ENCODE data around the gene ADD1.

ADD1 gene

GRCh38 chr4:2924286-2924685, 80.6 kb downstream of the ADD1 start:
- Histone ChIP-seq H3K27ac (ENCODE audit: low read length) (no peak overlapping the region), H3K27me3 (ENCODE audit: control insufficient read depth, insufficient read depth, low read length) (no peaks in the 10 kb centered on the region), H3K36me3 (ENCODE audit: control insufficient read depth, insufficient read depth, low read length) (peaks cover 10% of the 10 kb centered on the region; the same call in 1 of the 2 replicates), H3K9me3 (ENCODE audit: control insufficient read depth, insufficient read depth, low read length) (no peaks in the 10 kb centered on the region), H3K4me3 (ENCODE audit: low read length) (no peak overlapping the region), H3K4me1 (ENCODE audit: control insufficient read depth, insufficient read depth, low read length) (peaks cover 3% of the 10 kb centered on the region)
- DNase-seq (ENCODE audit: low read depth, low spot score): no peak
- WGBS (ENCODE audit: insufficient coverage, insufficient read length): no CpG with 5 or more reads among the region's 8 CpGs

GRCh38 chr4:2924765-2925301, 81.2 kb downstream of the ADD1 start:
- H3K4me1 ChIP-seq (ENCODE audit: control insufficient read depth, insufficient read depth, low read length): peaks cover 3% of the 10 kb centered on the region
- no peak overlapping the region for H3K4me3 ChIP-seq (ENCODE audit: low read length)
- H3K27ac ChIP-seq (ENCODE audit: low read length): no peak overlapping the region
- WGBS (ENCODE audit: insufficient coverage, insufficient read length): no CpG with 5 or more reads among the region's 7 CpGs
- no peak for DNase-seq (ENCODE audit: low read depth, low spot score)
- H3K27me3 ChIP-seq (ENCODE audit: control insufficient read depth, insufficient read depth, low read length): no peaks in the 10 kb centered on the region
- no peaks in the 10 kb centered on the region for H3K9me3 ChIP-seq (ENCODE audit: control insufficient read depth, insufficient read depth, low read length)
- peaks cover 13% of the 10 kb centered on the region; the same call in 1 of the 2 replicates for H3K36me3 ChIP-seq (ENCODE audit: control insufficient read depth, insufficient read depth, low read length)

DNA sequence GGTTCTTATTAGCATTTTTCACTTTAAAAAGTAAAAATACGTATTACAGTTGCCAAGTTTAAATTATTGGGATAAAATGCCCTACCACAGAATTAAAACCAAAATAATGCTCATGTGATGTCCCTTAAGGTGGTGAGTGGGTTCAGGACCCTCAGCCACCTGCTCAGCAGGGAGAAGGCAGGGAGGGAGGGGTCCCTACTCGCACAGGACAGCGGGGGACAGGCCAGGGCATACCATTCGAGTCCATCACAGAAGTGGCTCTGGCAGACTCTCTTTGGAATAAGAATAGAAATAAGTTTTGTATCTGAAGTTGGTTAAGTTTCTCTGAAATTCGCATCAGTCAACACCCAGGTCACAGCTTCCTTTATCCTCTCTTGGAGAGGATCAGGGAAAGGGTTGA, 81.9 kb downstream of the ADD1 start:
- Histone ChIP-seq H3K36me3 (ENCODE audit: control insufficient read depth, insufficient read depth, low read length) (peaks cover 17% of the 10 kb centered on the region), H3K9me3 (ENCODE audit: control insufficient read depth, insufficient read depth, low read length) (no peaks in the 10 kb centered on the region), H3K4me1 (ENCODE audit: control insufficient read depth, insufficient read depth, low read length) (peaks cover 3% of the 10 kb centered on the region), H3K27me3 (ENCODE audit: control insufficient read depth, insufficient read depth, low read length) (no peaks in the 10 kb centered on the region), H3K27ac (ENCODE audit: low read length) (no peak overlapping the region), H3K4me3 (ENCODE audit: low read length) (no peak overlapping the region)
- DNase-seq (ENCODE audit: low read depth, low spot score): no peak
- no CpG with 5 or more reads among the region's 5 CpGs for WGBS (ENCODE audit: insufficient coverage, insufficient read length)

- no peak for DNase-seq (ENCODE audit: low read depth, low spot score)
- peaks cover 20% of the 10 kb centered on the region for H3K36me3 ChIP-seq (ENCODE audit: control insufficient read depth, insufficient read depth, low read length)
These were observed 82.6 kb downstream of the ADD1 start for GRCh38 chr4:2925931-2926860.

DNA sequence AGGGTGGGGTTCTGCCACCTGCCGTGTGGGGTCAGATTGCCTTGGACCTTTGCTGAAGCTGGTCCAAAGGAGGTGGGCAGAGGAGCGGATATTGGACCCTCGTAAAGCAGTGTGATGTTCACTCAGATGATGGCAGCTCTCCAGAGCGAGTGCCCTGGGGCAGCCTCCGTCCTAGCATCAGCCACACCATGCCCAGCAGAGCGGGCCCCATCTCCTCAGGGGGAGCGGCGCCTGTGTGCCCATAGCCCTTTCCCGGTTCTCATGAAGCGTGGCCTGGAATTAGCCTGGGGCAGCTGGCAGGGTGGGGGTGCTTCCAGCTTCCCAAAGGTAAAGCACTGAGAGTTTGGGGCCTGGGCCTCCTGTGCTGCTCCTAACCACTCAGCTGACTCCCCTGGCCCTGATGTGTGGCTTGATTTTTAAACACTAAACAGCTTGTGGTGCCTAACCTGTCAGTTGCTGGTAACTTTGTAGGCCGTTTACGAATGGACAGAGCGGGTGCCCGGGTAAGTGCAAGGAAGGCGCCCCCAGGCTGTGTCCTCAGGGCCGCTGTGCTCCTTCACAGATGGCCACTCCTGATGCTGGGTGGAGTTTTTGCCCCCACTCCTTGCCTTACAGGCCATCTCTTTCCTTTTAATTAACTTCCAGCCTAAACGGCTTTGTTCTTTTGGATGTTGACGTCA, 83.5 kb downstream of the ADD1 start:
- Histone ChIP-seq H3K4me3 (ENCODE audit: low read length) (no peak overlapping the region), H3K4me1 (ENCODE audit: control insufficient read depth, insufficient read depth, low read length) (peaks cover 3% of the 10 kb centered on the region), H3K27ac (ENCODE audit: low read length) (no peak overlapping the region), H3K27me3 (ENCODE audit: control insufficient read depth, insufficient read depth, low read length) (no peaks in the 10 kb centered on the region), H3K9me3 (ENCODE audit: control insufficient read depth, insufficient read depth, low read length) (no peaks in the 10 kb centered on the region), H3K36me3 (ENCODE audit: control insufficient read depth, insufficient read depth, low read length) (peaks cover 25% of the 10 kb centered on the region)
- no CpG with 5 or more reads among the region's 18 CpGs for WGBS (ENCODE audit: insufficient coverage, insufficient read length)
- no peak for DNase-seq (ENCODE audit: low read depth, low spot score)

More at GRCh38 chr4:2925931-2926860, 82.6 kb downstream of the ADD1 start:
- WGBS (ENCODE audit: insufficient coverage, insufficient read length): no CpG with 5 or more reads among the region's 41 CpGs
- Histone ChIP-seq H3K9me3 (ENCODE audit: control insufficient read depth, insufficient read depth, low read length) (no peaks in the 10 kb centered on the region), H3K27ac (ENCODE audit: low read length) (no peak overlapping the region), H3K4me3 (ENCODE audit: low read length) (no peak overlapping the region), H3K4me1 (ENCODE audit: control insufficient read depth, insufficient read depth, low read length) (peaks cover 3% of the 10 kb centered on the region), H3K27me3 (ENCODE audit: control insufficient read depth, insufficient read depth, low read length) (no peaks in the 10 kb centered on the region)

DNA sequence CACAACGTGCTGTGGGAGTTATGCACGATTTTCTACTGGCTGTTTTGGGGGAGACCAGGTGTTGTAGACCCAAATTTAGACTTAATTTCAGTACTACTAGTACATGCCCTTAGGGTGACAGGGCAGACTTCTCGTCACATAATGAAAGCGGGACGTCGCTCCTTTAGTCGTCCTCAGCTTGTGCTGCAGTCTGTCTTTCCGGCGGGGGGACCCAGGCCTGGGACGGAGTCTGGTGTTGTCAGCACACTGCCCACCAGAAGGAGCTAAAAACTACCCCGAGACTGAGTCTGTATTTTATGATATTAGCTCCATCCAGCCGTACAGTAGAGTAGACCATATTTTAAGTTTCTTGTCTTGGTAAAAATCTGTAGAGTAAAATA, 84.0 kb downstream of the ADD1 start:
- Histone ChIP-seq H3K36me3 (ENCODE audit: control insufficient read depth, insufficient read depth, low read length) (peaks cover 25% of the 10 kb centered on the region), H3K9me3 (ENCODE audit: control insufficient read depth, insufficient read depth, low read length) (no peaks in the 10 kb centered on the region), H3K4me3 (ENCODE audit: low read length) (no peak overlapping the region), H3K27me3 (ENCODE audit: control insufficient read depth, insufficient read depth, low read length) (no peaks in the 10 kb centered on the region), H3K27ac (ENCODE audit: low read length) (no peak overlapping the region), H3K4me1 (ENCODE audit: control insufficient read depth, insufficient read depth, low read length) (peaks cover 3% of the 10 kb centered on the region)
- no CpG with 5 or more reads among the region's 12 CpGs for WGBS (ENCODE audit: insufficient coverage, insufficient read length)
- no peak for DNase-seq (ENCODE audit: low read depth, low spot score)

DNA sequence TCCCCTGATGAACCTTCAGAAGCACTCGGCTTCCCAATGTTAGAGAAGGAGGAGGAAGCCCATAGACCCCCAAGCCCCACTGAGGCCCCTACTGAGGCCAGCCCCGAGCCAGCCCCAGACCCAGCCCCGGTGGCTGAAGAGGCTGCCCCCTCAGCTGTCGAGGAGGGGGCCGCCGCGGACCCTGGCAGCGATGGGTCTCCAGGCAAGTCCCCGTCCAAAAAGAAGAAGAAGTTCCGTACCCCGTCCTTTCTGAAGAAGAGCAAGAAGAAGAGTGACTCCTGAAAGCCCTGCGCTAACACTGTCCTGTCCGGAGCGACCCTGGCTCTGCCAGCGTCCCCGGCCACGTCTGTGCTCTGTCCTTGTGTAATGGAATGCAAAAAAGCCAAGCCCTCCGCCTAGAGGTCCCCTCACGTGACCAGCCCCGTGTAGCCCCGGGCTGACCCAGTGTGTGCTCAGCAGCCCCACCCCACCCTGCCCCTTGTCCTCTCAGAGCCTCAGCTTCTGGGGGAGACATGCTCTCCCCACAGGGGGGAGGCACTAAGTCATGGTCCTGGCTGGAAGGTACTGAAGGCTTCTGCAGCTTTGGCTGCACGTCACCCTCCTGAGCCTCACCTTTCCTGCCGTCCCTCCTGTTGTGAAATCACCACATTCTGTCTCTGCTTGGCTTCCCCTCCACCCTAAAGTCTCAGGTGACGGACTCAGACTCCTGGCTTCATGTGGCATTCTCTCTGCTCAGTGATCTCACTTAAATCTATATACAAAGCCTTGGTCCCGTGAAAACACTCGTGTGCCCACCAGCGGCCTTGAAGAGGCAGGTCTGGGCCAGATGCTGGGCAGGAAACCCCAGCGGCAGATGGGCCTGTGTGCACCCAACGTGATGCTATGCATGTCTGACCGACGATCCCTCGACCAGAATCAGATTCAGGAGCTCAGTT, 84.9 kb downstream of the ADD1 start:
- Histone ChIP-seq H3K27me3 (ENCODE audit: control insufficient read depth, insufficient read depth, low read length) (no peaks in the 10 kb centered on the region), H3K36me3 (ENCODE audit: control insufficient read depth, insufficient read depth, low read length) (peaks cover 25% of the 10 kb centered on the region), H3K4me3 (ENCODE audit: low read length) (no peak overlapping the region), H3K4me1 (ENCODE audit: control insufficient read depth, insufficient read depth, low read length) (peaks cover 3% of the 10 kb centered on the region), H3K9me3 (ENCODE audit: control insufficient read depth, insufficient read depth, low read length) (no peaks in the 10 kb centered on the region), H3K27ac (ENCODE audit: low read length) (no peak overlapping the region)
- no peak for DNase-seq (ENCODE audit: low read depth, low spot score)
- WGBS (ENCODE audit: insufficient coverage, insufficient read length): no CpG with 5 or more reads among the region's 32 CpGs

DNA sequence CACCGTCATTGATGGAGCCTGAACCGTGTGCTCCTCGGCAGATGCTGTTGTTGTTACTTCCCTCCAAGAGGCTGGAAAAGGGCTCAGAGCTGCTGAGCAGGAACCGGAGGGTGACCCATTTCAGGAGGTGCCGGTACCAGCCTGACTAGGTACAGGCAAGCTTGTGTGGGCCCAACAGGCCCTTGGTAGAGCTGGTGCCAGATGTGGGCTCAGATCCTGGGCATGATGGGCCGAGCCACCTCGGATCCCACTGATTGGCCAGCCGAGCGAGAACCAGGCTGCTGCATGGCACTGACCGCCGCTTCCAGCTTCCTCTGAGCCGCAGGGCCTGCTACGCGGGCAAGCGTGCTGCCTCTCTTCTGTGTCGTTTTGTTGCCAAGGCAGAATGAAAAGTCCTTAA, 85.8 kb downstream of the ADD1 start:
- no peak overlapping the region for H3K4me3 ChIP-seq (ENCODE audit: low read length)
- H3K4me1 ChIP-seq (ENCODE audit: control insufficient read depth, insufficient read depth, low read length): no peaks in the 10 kb centered on the region; the same call in 1 of the 2 replicates
- H3K9me3 ChIP-seq (ENCODE audit: control insufficient read depth, insufficient read depth, low read length): no peaks in the 10 kb centered on the region
- H3K27me3 ChIP-seq (ENCODE audit: control insufficient read depth, insufficient read depth, low read length): no peaks in the 10 kb centered on the region
- H3K36me3 ChIP-seq (ENCODE audit: control insufficient read depth, insufficient read depth, low read length): peaks cover 25% of the 10 kb centered on the region
- no CpG with 5 or more reads among the region's 16 CpGs for WGBS (ENCODE audit: insufficient coverage, insufficient read length)
- H3K27ac ChIP-seq (ENCODE audit: low read length): no peak overlapping the region
- no peak for DNase-seq (ENCODE audit: low read depth, low spot score)

- Histone ChIP-seq H3K4me3 (ENCODE audit: low read length) (no peak overlapping the region), H3K4me1 (ENCODE audit: control insufficient read depth, insufficient read depth, low read length) (no peaks in the 10 kb centered on the region; the same call in 1 of the 2 replicates), H3K27me3 (ENCODE audit: control insufficient read depth, insufficient read depth, low read length) (no peaks in the 10 kb centered on the region), H3K27ac (ENCODE audit: low read length) (no peak overlapping the region), H3K36me3 (ENCODE audit: control insufficient read depth, insufficient read depth, low read length) (peaks cover 25% of the 10 kb centered on the region), H3K9me3 (ENCODE audit: control insufficient read depth, insufficient read depth, low read length) (no peaks in the 10 kb centered on the region)
- no CpG with 5 or more reads among the region's 12 CpGs for WGBS (ENCODE audit: insufficient coverage, insufficient read length)
- DNase-seq (ENCODE audit: low read depth, low spot score): no peak
These were observed 86.6 kb downstream of the ADD1 start for GRCh38 chr4:2930135-2930757.

Data from iPS DF 6.9 (cell line).